MCF 10A (cell line): ENCODE measurements around the gene PKLR. TPM values are rescaled to one million over a fixed set of nuclear protein-coding genes. Genes with fewer than 3 reads are reported as not detected.

ENCODE experiments used
- BruUV-seq: library from RNA; stranded (reverse); fragments of 400-500 nt; replicated peaks from 2 replicates; lab custom pipeline; 2021; lab: Mats Ljungman, UMichigan
- CTCF ChIA-PET: fragments of 300-600 bp; sonication (Branson Sonifier 250); formaldehyde crosslinking; extraction: SDS; loops from one replicate; lab custom pipeline; 2021; ENCODE audit warnings: antibody characterized with exemption, inconsistent platforms; lab: Yijun Ruan, JAX
- POLR2A ChIA-PET: fragments of 300-600, 350-650 bp; sonication (Branson Sonifier 250); formaldehyde crosslinking; extraction: SDS; loops from one replicate; lab custom pipeline; 2020; ENCODE audit warnings: antibody characterized with exemption, inconsistent platforms; lab: Yijun Ruan, JAX
- DNase-seq: peaks from one replicate; pipeline ENCODE4 v3.0.0-alpha.2; 2018; ENCODE audit not compliant: unreplicated experiment
- H3K27ac Mint-ChIP-seq: one replicate; pipeline ENCODE4 v1.8.0; 2022; ENCODE audit warnings: mild to moderate bottlenecking, low read depth, mixed read lengths; ENCODE audit not compliant: unreplicated experiment
- H3K27me3 Mint-ChIP-seq: one replicate; pipeline ENCODE4 v1.8.0; 2022; ENCODE audit warnings: mixed read lengths; ENCODE audit not compliant: insufficient read depth, unreplicated experiment
- H3K36me3 Mint-ChIP-seq: one replicate; pipeline ENCODE4 v1.8.0; 2022; ENCODE audit warnings: mild to moderate bottlenecking, moderate library complexity, mixed read lengths; ENCODE audit not compliant: insufficient read depth, unreplicated experiment
- H3K4me1 Mint-ChIP-seq: one replicate; pipeline ENCODE4 v1.8.0; 2022; ENCODE audit warnings: mixed read lengths; ENCODE audit not compliant: insufficient read depth, unreplicated experiment
- H3K4me3 Mint-ChIP-seq: one replicate; pipeline ENCODE4 v1.8.0; 2022; ENCODE audit warnings: mild to moderate bottlenecking, moderate library complexity, mixed read lengths; ENCODE audit not compliant: unreplicated experiment
- H3K9me3 Mint-ChIP-seq: one replicate; pipeline ENCODE4 v1.8.0; 2022; ENCODE audit warnings: mixed read lengths; ENCODE audit not compliant: unreplicated experiment
- intact Hi-C: fragments of 100-400 bp; cut with micrococcal nuclease; formaldehyde crosslinking; loops from 2 replicates; pipeline ENCODE4 v1.14.1; 2022
- total RNA-seq: library from RNA; stranded (reverse); gene quantifications from 2 replicates; pipeline ENCODE4 v1.2.3, GENCODE V29; 2022
- TF ChIP-seq, protein P1 (sequence below): fragments of 200-600 bp; IDR thresholded peaks from one replicate; pipeline ENCODE4 v1.8.0; 2022; ENCODE audit warnings: antibody characterized with exemption, mild to moderate bottlenecking; ENCODE audit not compliant: unreplicated experiment

PKLR gene
- total RNA-seq, 1 experiment from 2014 or later = not detected

DNA sequence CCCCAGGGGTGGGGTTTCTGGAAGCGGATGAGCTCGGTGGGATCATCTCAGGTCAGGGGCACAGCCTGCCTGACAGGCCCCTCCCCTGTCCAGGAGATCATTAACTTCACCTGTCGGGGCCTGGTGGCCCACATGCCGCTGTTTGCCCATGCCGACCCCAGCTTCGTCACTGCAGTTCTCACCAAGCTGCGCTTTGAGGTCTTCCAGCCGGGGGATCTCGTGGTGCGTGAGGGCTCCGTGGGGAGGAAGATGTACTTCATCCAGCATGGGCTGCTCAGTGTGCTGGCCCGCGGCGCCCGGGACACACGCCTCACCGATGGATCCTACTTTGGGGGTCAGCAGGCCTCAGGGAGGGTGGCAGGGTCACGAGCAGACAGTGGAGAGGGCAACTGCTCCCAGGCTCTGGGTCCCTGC is 15.6 kb downstream of the PKLR start:
- CTCF ChIA-PET = interaction anchor here (0.6 to 2.2 kb wide), 4 partner anchors 12 to 38 kb away, joined by 3 to 10 read pairs (median 4); no protein-coding TSS in a partner anchor
- Mint-ChIP-seq H3K27ac (no peak overlapping the region), H3K4me1 (no peaks in the 10 kb centered on the region), H3K4me3 (no peak overlapping the region), H3K9me3 (no peaks in the 10 kb centered on the region), H3K27me3 (no peaks in the 10 kb centered on the region), H3K36me3 (no peaks in the 10 kb centered on the region)
- TF ChIP-seq, protein P1, sequence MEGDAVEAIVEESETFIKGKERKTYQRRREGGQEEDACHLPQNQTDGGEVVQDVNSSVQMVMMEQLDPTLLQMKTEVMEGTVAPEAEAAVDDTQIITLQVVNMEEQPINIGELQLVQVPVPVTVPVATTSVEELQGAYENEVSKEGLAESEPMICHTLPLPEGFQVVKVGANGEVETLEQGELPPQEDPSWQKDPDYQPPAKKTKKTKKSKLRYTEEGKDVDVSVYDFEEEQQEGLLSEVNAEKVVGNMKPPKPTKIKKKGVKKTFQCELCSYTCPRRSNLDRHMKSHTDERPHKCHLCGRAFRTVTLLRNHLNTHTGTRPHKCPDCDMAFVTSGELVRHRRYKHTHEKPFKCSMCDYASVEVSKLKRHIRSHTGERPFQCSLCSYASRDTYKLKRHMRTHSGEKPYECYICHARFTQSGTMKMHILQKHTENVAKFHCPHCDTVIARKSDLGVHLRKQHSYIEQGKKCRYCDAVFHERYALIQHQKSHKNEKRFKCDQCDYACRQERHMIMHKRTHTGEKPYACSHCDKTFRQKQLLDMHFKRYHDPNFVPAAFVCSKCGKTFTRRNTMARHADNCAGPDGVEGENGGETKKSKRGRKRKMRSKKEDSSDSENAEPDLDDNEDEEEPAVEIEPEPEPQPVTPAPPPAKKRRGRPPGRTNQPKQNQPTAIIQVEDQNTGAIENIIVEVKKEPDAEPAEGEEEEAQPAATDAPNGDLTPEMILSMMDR = no peak
- POLR2A ChIA-PET = interaction anchor here (0.6 to 1.1 kb wide), 2 partner anchors 12 to 180 kb away, joined by 3 read pairs; partner anchors contain the start of gene CLK2
- intact Hi-C loops = no loop called here
- DNase-seq = no peak
- BruUV-seq = no TSS peak

DNA sequence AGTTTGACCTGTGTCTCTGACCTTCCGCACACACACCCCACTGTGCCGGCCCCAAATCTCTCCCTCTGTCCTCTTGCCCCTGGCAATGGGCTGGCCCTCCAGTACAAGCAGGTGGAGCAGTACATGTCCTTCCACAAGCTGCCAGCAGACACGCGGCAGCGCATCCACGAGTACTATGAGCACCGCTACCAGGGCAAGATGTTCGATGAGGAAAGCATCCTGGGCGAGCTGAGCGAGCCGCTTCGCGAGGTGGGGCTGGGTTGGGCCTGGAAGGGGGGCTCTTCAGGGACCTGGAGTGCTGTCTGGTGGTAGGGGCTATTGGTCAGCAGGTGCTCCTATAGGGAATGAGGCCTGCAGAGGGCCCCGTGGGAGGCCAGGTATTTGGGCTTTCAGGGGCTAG is 16.2 kb downstream of the PKLR start:
- Mint-ChIP-seq H3K36me3 (no peaks in the 10 kb centered on the region), H3K27me3 (no peaks in the 10 kb centered on the region), H3K4me3 (no peak overlapping the region), H3K4me1 (no peaks in the 10 kb centered on the region), H3K27ac (no peak overlapping the region), H3K9me3 (no peaks in the 10 kb centered on the region)
- intact Hi-C loops = no loop called here
- ChIA-PET CTCF (interaction anchor here (0.6 to 2.2 kb wide), 2 partner anchors 27 to 34 kb away, joined by 3 to 10 read pairs; no protein-coding TSS in a partner anchor), POLR2A (interaction anchor here (0.6 kb wide), 1 partner anchor 107 kb away, joined by 3 read pairs; no protein-coding TSS in a partner anchor)
- TF ChIP-seq, protein P1 = no peak
- BruUV-seq = no TSS peak
- DNase-seq = no peak

DNA sequence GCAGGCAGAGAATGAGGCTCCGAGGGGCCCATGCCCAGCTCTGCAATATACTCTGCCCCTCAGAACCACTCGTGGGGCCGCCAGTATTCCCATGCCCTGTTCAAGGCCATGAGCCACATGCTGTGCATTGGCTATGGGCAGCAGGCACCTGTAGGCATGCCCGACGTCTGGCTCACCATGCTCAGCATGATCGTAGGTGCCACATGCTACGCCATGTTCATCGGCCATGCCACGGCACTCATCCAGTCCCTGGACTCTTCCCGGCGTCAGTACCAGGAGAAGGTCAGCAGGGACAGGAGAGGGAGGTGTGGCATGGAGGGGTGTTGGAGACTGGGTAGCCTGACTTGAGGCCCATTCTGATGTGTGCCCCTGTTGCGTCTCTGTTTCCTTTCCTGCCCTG is 16.8 kb downstream of the PKLR start:
- Mint-ChIP-seq H3K9me3 (no peaks in the 10 kb centered on the region), H3K4me3 (no peak overlapping the region), H3K27me3 (no peaks in the 10 kb centered on the region), H3K36me3 (no peaks in the 10 kb centered on the region), H3K4me1 (peaks cover 2% of the 10 kb centered on the region), H3K27ac (no peak overlapping the region)
- ChIA-PET CTCF (interaction anchor here (2.2 kb wide), 1 partner anchor 34 kb away, joined by 10 read pairs; no protein-coding TSS in a partner anchor), POLR2A (interaction anchor here (0.6 kb wide), 1 partner anchor 106 kb away, joined by 3 read pairs; no protein-coding TSS in a partner anchor)
- TF ChIP-seq, protein P1 = no peak
- DNase-seq = no peak
- intact Hi-C loops = no loop called here
- BruUV-seq = no TSS peak

DNA sequence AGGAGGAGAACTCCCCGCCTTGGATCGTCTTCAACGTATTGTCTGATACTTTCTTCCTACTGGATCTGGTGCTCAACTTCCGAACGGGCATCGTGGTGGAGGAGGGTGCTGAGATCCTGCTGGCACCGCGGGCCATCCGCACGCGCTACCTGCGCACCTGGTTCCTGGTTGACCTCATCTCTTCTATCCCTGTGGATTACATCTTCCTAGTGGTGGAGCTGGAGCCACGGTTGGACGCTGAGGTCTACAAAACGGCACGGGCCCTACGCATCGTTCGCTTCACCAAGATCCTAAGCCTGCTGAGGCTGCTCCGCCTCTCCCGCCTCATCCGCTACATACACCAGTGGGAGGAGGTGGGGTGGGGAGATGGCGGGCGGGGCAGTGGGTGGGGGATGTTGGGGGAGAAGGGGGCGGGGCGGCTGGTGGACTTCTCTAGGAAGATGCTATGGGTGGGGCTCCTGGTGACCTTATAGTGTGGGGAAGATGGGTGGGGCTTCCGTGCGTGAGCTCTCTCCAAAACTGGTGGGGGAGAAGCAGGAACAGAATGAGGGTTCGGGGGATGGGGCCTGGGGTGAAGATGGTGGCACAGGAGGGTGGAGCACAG is 18.6 kb downstream of the PKLR start:
- TF ChIP-seq, protein P1 = no peak
- ChIA-PET CTCF (interaction anchor here (0.6 kb wide), 1 partner anchor 32 kb away, joined by 3 read pairs; no protein-coding TSS in a partner anchor), POLR2A (interaction anchor here (0.7 to 2.2 kb wide), 3 partner anchors 20 to 462 kb away, joined by 3 to 5 read pairs (median 3); partner anchors contain the start of genes FDPS and SCAMP3)
- H3K4me3 Mint-ChIP-seq = no peak overlapping the region
- intact Hi-C loops = no loop called here
- DNase-seq = no peak
- H3K4me1 Mint-ChIP-seq = peaks cover 11% of the 10 kb centered on the region
- no peaks in the 10 kb centered on the region for H3K36me3 Mint-ChIP-seq
- no peaks in the 10 kb centered on the region for H3K9me3 Mint-ChIP-seq
- no peaks in the 10 kb centered on the region for H3K27me3 Mint-ChIP-seq
- no peak overlapping the region for H3K27ac Mint-ChIP-seq
- BruUV-seq = no TSS peak
